T-cell (primary cell): ENCODE results near the gene CASP6. TPM values are rescaled to one million over a fixed set of nuclear protein-coding genes. Genes with fewer than 3 reads are reported as not detected.

Experiments
- ATAC-seq, 4 experiments: fragments of 200-7000 bp in 3 of 4; fragments of 150-1000 bp in 1 of 4; cut with Tn5 transposase; replicated peaks in 1 of 4; 1 replicate in 3 of 4; 2 replicates in 1 of 4; pipeline ENCODE4 v1.10.0; 2021; ENCODE audit warnings: moderate library complexity in 3 of 4, mild to moderate bottlenecking in 2 of 4, moderate number of reproducible peaks in 1 of 4
- CTCF ChIA-PET, 2 donors: fragments of 300-600 bp; sonication (Branson Sonifier 250); formaldehyde crosslinking; loops; one replicate each; lab custom pipeline; 2022; ENCODE audit warnings: antibody characterized with exemption in 2 of 2; lab: Charles Lee
- POLR2A ChIA-PET, 2 donors: fragments of 300-600 bp; sonication (Branson Sonifier 250); formaldehyde crosslinking; loops; one replicate each; lab custom pipeline; 2022; ENCODE audit warnings: antibody characterized with exemption in 2 of 2; lab: Charles Lee
- DNase-seq, 35 experiments: peaks; one replicate each; pipeline versions ENCODE4 v3.0.0 to v3.0.0-alpha.2; 2013 to 2023
- H3K27ac ChIP-seq: one replicate; pipeline ENCODE4 v1.5.1; 2013; ENCODE audit warnings: low read length
- H3K27me3 ChIP-seq, 2 experiments: replicated peaks in 1 of 2; 1 replicate in 1 of 2; 2 replicates in 1 of 2; pipeline versions ENCODE4 v1.6.1 to v1.7.0; 2013; ENCODE audit warnings: low read length in 1 of 2, mixed read lengths in 1 of 2; ENCODE audit not compliant: control insufficient read depth in 2 of 2, insufficient read depth in 2 of 2; ENCODE audit errors: extremely low read depth in 1 of 2
- H3K36me3 ChIP-seq, 2 donors: 1 replicate in 1 of 2; 2 replicates in 1 of 2; pipeline versions ENCODE4 v1.6.1 to v1.7.0; 2013; ENCODE audit warnings: low read length in 1 of 2; ENCODE audit not compliant: control insufficient read depth in 2 of 2, insufficient read depth in 1 of 2; ENCODE audit errors: extremely low read depth in 1 of 2
- H3K4me1 ChIP-seq, 2 experiments: 1 replicate in 1 of 2; 2 replicates in 1 of 2; pipeline versions ENCODE4 v1.6.1 to v1.7.0; 2013; ENCODE audit warnings: low read length in 2 of 2, mixed read lengths in 1 of 2; ENCODE audit not compliant: insufficient read depth in 2 of 2, control insufficient read depth in 1 of 2; ENCODE audit errors: extremely low read depth in 1 of 2
- H3K4me3 ChIP-seq, 2 donors: 1 replicate in 1 of 2; 2 replicates in 1 of 2; pipeline versions ENCODE4 v1.5.1 to v1.7.0; 2013; ENCODE audit warnings: mild to moderate bottlenecking in 2 of 2, low read length in 1 of 2, moderate library complexity in 1 of 2; ENCODE audit not compliant: control insufficient read depth in 1 of 2; ENCODE audit errors: extremely low read depth in 1 of 2
- H3K9me3 ChIP-seq: 2 replicates; pipeline ENCODE4 v1.7.0; 2013
- H3K27ac Mint-ChIP-seq, 2 donors: one replicate each; pipeline ENCODE4 v1.8.0; 2020 to 2021; ENCODE audit warnings: mild to moderate bottlenecking in 2 of 2, mixed read lengths in 2 of 2
- H3K27me3 Mint-ChIP-seq, 2 donors: one replicate each; pipeline ENCODE4 v1.8.0; 2021 to 2022; ENCODE audit warnings: mixed read lengths in 2 of 2
- H3K36me3 Mint-ChIP-seq: one replicate; pipeline ENCODE4 v1.8.0; 2021; ENCODE audit warnings: mixed read lengths
- H3K4me1 Mint-ChIP-seq, 3 donors: one replicate each; pipeline ENCODE4 v1.8.0; 2020 to 2022; ENCODE audit warnings: mixed read lengths in 3 of 3, mild to moderate bottlenecking in 1 of 3
- H3K4me3 Mint-ChIP-seq, 3 donors: one replicate each; pipeline ENCODE4 v1.8.0; 2020 to 2022; ENCODE audit warnings: mild to moderate bottlenecking in 3 of 3, mixed read lengths in 3 of 3, moderate library complexity in 3 of 3
- H3K9me3 Mint-ChIP-seq, 3 donors: one replicate each; pipeline ENCODE4 v1.8.0; 2020 to 2022; ENCODE audit warnings: mixed read lengths in 3 of 3
- WGBS: methylation state at CpG from one replicate; pipeline ENCODE4 v1.1.5; 2013; ENCODE audit warnings: missing lambda C conversion rate; ENCODE audit not compliant: insufficient coverage; 5-methylcytosine and 5-hydroxymethylcytosine counted together
- total RNA-seq, 35 experiments: library from RNA in 6 of 35; stranded (reverse) in 6 of 35; fragments of 120-200 nt in 1 of 35; gene quantifications; one replicate each; pipeline versions ENCODE4 v1.2.1 to v1.2.4 and lab custom pipeline; 2013 to 2026

The CASP6 gene
- total RNA-seq, 5 donors from 2014 or later (not counting 1 experiment from before 2014, with no cell fraction given): 16.8 to 23.2 (median 18.3) TPM

- no peak for ATAC-seq
- CTCF ChIA-PET: interaction anchor here in 1 of 2 donors (1.1 to 3.0 kb wide), 4 partner anchors 26 to 297 kb away, joined by 4 to 10 read pairs (median 4); partner anchors contain the start of genes CASP6 and SEC24B
- H3K27me3 Mint-ChIP-seq: no peaks in the 10 kb centered on the region
- peak overlapping the region; percentile 73 to 85 for H3K27ac Mint-ChIP-seq
- H3K27ac ChIP-seq: peak overlapping the region; percentile 67
- H3K4me3 ChIP-seq: peak overlapping the region; percentile 82 to 95
- H3K9me3 ChIP-seq: no peaks in the 10 kb centered on the region
- no peaks in the 10 kb centered on the region for H3K36me3 ChIP-seq
- WGBS: 41% methylated on average over 8 of the region's 21 CpGs
- no peaks in the 10 kb centered on the region for H3K27me3 ChIP-seq
- DNase-seq: no peak
- peaks cover 11% of the 10 kb centered on the region for H3K36me3 Mint-ChIP-seq
- H3K4me1 ChIP-seq: peaks cover 11 to 12% of the 10 kb centered on the region in 2 experiments
- POLR2A ChIA-PET: interaction anchor here in 1 of 2 donors (0.9 kb wide), 1 partner anchor 30 kb away, joined by 3 read pairs; no protein-coding TSS in a partner anchor
- H3K4me1 Mint-ChIP-seq: peaks cover 22 to 33% (median 24%) of the 10 kb centered on the region in 3 donors
- peak overlapping the region; percentile 81 to 87 (median 84) for H3K4me3 Mint-ChIP-seq
- no peaks in the 10 kb centered on the region for H3K9me3 Mint-ChIP-seq
These were observed 27.6 kb upstream of the CASP6 start for GRCh38 chr4:109730619-109731545.

DNA sequence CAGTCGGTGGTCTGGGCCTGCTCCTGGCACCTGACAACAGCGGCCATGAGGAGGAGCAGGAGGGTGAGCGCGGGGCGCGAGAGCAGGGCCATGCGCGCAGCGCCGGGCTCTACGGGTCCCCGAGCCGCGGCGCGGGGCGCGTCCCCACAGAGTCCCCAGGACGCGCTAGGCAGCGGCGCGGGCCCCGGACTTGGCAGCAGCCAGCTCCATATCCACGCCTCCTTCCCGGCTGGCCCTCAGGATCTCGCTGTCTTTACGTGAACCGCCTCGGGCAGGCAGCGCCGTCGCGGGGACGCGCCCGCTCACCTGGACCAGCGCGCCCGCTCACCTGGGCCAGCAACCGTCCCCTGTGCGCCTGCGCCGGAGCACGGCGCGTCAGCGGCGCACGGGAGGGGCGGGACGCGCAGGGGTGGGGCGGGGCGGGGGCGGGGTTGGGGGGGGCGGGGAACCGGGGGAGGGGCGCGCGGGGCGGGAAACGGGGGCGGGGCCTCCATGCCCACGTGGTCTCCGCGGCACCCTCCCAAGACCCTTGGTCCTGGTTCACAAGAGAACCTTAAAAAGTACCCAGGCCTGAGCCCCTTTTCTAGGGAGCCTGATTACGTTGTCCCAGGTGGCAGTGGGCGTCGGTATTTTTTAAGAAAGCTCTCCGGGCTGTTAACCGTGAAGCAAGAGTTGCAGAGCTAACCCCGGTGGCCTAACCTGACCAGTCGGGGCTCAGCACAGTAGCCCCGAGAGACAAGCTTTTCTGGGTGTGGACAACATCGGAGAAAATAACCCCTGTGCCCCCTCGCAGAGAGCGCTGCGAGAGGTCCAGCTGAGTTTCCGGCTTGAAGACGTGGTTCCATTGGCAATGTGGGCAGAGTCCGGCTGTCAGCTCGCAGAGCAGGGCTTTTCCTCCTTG lies 26.7 kb upstream of the CASP6 start, which contains the start of gene PLA2G12A:
Gene PLA2G12A, minus strand, starts transcription at position 353 of the 901 bp plus-strand sequence. Its CDS starts 261 bp downstream, at position 92.
- ChIA-PET POLR2A (interaction anchor here in 1 of 2 donors (0.9 kb wide), 1 partner anchor 29 kb away, joined by 3 read pairs; no protein-coding TSS in a partner anchor), CTCF (interaction anchor here in 1 of 2 donors (0.5 to 3.0 kb wide), 7 partner anchors 25 to 382 kb away, joined by 3 to 10 read pairs (median 4); partner anchors contain the start of gene CASP6)
- ATAC-seq (peak; percentile 86 to 95 (median 90)), DNase-seq (peak; percentile 59 to 90 (median 76))
- Histone ChIP-seq H3K4me3 (peak within 1 kb of the TSS; percentile 82 to 95), H3K27me3 (no peaks in the 10 kb centered on the region), H3K36me3 (peaks cover 0 to 2% of the 10 kb centered on the region in 2 donors), H3K9me3 (no peaks in the 10 kb centered on the region), H3K27ac (peak within 1 kb of the TSS; percentile 67), H3K4me1 (peaks cover 11 to 12% of the 10 kb centered on the region in 2 experiments)
- WGBS: under 1% methylated on average over 56 of the region's 83 CpGs
- H3K9me3 Mint-ChIP-seq: no peaks in the 10 kb centered on the region
- H3K27ac Mint-ChIP-seq: peak within 1 kb of the TSS; percentile 73 to 85
- peak within 1 kb of the TSS; percentile 86 to 91 (median 87) for H3K4me3 Mint-ChIP-seq
- H3K27me3 Mint-ChIP-seq: no peaks in the 10 kb centered on the region
- peaks cover 14% of the 10 kb centered on the region for H3K36me3 Mint-ChIP-seq
- peaks cover 22 to 35% (median 25%) of the 10 kb centered on the region in 3 donors for H3K4me1 Mint-ChIP-seq

DNA sequence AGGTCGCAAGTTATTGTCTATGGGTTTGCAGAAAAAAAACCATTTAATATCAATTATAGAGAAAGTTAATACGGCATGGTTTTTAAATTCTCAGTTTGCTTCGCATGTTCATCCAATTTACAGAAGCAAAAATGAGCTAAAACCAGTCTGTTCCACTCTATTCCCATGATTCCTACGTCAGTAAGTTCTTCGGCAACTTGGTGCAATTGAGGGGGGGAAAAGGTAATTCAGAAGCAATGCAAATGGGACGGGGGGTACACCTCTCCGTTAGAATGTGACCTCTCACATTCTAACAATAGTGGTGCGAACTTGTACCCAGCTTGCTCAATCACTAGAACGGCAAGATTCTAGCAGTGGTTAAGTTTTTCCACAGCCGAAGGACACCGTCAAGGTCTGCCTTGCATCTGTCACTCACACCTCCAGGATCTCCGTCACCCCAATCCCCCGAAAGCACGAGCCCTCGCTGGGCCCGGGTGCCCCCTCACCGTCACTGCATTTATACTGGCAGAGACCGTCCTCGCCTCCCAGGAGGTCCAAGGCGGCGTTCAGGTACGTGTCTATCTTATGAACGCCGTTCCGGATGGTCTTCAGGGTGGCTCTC lies 26.0 kb upstream of the CASP6 start:
- H3K27ac Mint-ChIP-seq: peak overlapping the region; percentile 40 to 83
- WGBS: 1% methylated on average over 18 of the region's 25 CpGs
- peak overlapping the region; percentile 57 to 78 for H3K4me3 ChIP-seq
- no peaks in the 10 kb centered on the region for H3K27me3 Mint-ChIP-seq
- H3K36me3 ChIP-seq: peaks cover 0 to 2% of the 10 kb centered on the region in 2 donors
- no peaks in the 10 kb centered on the region for H3K9me3 Mint-ChIP-seq
- no peak for ATAC-seq
- no peaks in the 10 kb centered on the region for H3K9me3 ChIP-seq
- H3K27me3 ChIP-seq: no peaks in the 10 kb centered on the region
- peak in 2 of 35 experiments; percentile 1 to 5 for DNase-seq
- peaks cover 11 to 12% of the 10 kb centered on the region in 2 experiments for H3K4me1 ChIP-seq
- no peak overlapping the region for H3K27ac ChIP-seq
- H3K4me1 Mint-ChIP-seq: peaks cover 22 to 40% (median 28%) of the 10 kb centered on the region in 3 donors
- H3K36me3 Mint-ChIP-seq: peaks cover 17% of the 10 kb centered on the region
- ChIA-PET POLR2A (interaction anchor here in 1 of 2 donors (0.7 kb wide), 1 partner anchor 26 kb away, joined by 15 read pairs; the partner anchor contains the start of gene CASP6), CTCF (interaction anchor here (0.5 to 3.0 kb wide), 5 partner anchors 26 to 381 kb away, joined by 3 to 10 read pairs (median 4); partner anchors contain the start of gene CASP6 (in 1 of the 2))
- H3K4me3 Mint-ChIP-seq: peak overlapping the region; percentile 86 to 91 (median 87)

GRCh38 chr4:109728385-109728784 lies 25.1 kb upstream of the CASP6 start:
- Mint-ChIP-seq H3K27ac (no peak overlapping the region), H3K36me3 (peaks cover 17% of the 10 kb centered on the region), H3K27me3 (no peaks in the 10 kb centered on the region), H3K9me3 (no peaks in the 10 kb centered on the region), H3K4me3 (peak overlapping the region in 2 of 3 donors; percentile 86 to 87), H3K4me1 (peaks cover 22 to 44% (median 28%) of the 10 kb centered on the region in 3 donors)
- no peak overlapping the region for H3K4me3 ChIP-seq
- peaks cover 11 to 12% of the 10 kb centered on the region in 2 experiments for H3K4me1 ChIP-seq
- POLR2A ChIA-PET: interaction anchor here in 1 of 2 donors (0.7 kb wide), 1 partner anchor 25 kb away, joined by 15 read pairs; the partner anchor contains the start of gene CASP6
- no peak for ATAC-seq
- 98% methylated on average over 5 of the region's 6 CpGs for WGBS
- H3K36me3 ChIP-seq: peaks cover 0 to 2% of the 10 kb centered on the region in 2 donors
- H3K9me3 ChIP-seq: no peaks in the 10 kb centered on the region
- DNase-seq: no peak
- CTCF ChIA-PET: interaction anchor here (0.6 to 3.0 kb wide), 2 partner anchors 25 to 35 kb away, joined by 7 to 10 read pairs; partner anchors contain the start of gene CASP6 (in 1 of the 2)
- no peak overlapping the region for H3K27ac ChIP-seq
- H3K27me3 ChIP-seq: no peaks in the 10 kb centered on the region

- ChIA-PET POLR2A (no interaction called here), CTCF (no interaction called here)
- no peak overlapping the region for H3K27ac ChIP-seq
- Mint-ChIP-seq H3K4me1 (peaks cover 13 to 41% (median 20%) of the 10 kb centered on the region in 3 donors), H3K36me3 (peaks cover 17% of the 10 kb centered on the region), H3K27ac (no peak overlapping the region), H3K9me3 (no peaks in the 10 kb centered on the region), H3K4me3 (no peak overlapping the region), H3K27me3 (no peaks in the 10 kb centered on the region)
- no peak for DNase-seq
- H3K9me3 ChIP-seq: no peaks in the 10 kb centered on the region
- no peaks in the 10 kb centered on the region for H3K4me1 ChIP-seq
- H3K4me3 ChIP-seq: no peak overlapping the region
- WGBS: no CpG with 5 or more reads among the region's 2 CpGs
- no peaks in the 10 kb centered on the region for H3K27me3 ChIP-seq
- ATAC-seq: no peak
- H3K36me3 ChIP-seq: peaks cover 0 to 2% of the 10 kb centered on the region in 2 donors
These were observed 19.9 kb upstream of the CASP6 start for GRCh38 chr4:109723110-109723509.
